H9 (cell line): ENCODE data around the gene DVL3. TPM values are rescaled to one million over a fixed set of nuclear protein-coding genes. Genes with fewer than 3 reads are reported as not detected.
A peak's percentile ranks its signal among the peaks of the same experiment; 100 is the strongest.

Experiments
- DNase-seq: peaks from one replicate; pipeline ENCODE4 v3.0.0-alpha.2; 2017
- H2AFZ ChIP-seq: one replicate; pipeline ENCODE4 v1.6.1; 2013; ENCODE audit warnings: mild to moderate bottlenecking, low read length, control low read depth, moderate library complexity
- H2AK5ac ChIP-seq: 2 replicates; pipeline ENCODE4 v1.6.1; 2013; ENCODE audit warnings: low read length, control low read depth, mixed read lengths; ENCODE audit not compliant: insufficient read length
- H2BK120ac ChIP-seq: one replicate; pipeline ENCODE4 v1.6.1; 2013; ENCODE audit warnings: low read depth, mild to moderate bottlenecking, low read length, control low read depth, inconsistent platforms; ENCODE audit not compliant: poor library complexity, severe bottlenecking
- H2BK12ac ChIP-seq: 2 replicates; pipeline ENCODE4 v1.6.1; 2013; ENCODE audit warnings: low read length, control low read depth, mixed read lengths, low read depth; ENCODE audit not compliant: insufficient read length
- H2BK15ac ChIP-seq: 2 replicates; pipeline ENCODE4 v1.6.1; 2013; ENCODE audit warnings: low read depth, low read length, control low read depth
- H2BK20ac ChIP-seq: one replicate; pipeline ENCODE4 v1.6.1; 2013; ENCODE audit warnings: low read depth, mild to moderate bottlenecking, low read length, control low read depth, inconsistent platforms; ENCODE audit not compliant: poor library complexity, severe bottlenecking
- H2BK5ac ChIP-seq: 2 replicates; pipeline ENCODE4 v1.6.1; 2013; ENCODE audit warnings: low read length, control low read depth, mixed read lengths; ENCODE audit not compliant: insufficient read length
- H3K14ac ChIP-seq: 2 replicates; pipeline ENCODE4 v1.6.1; 2013; ENCODE audit warnings: low read length, control low read depth; ENCODE audit not compliant: insufficient read depth
- H3K18ac ChIP-seq: 2 replicates; pipeline ENCODE4 v1.6.1; 2013; ENCODE audit warnings: low read depth, mild to moderate bottlenecking, mixed read lengths, low read length, control low read depth; ENCODE audit not compliant: insufficient read length
- H3K23ac ChIP-seq: 2 replicates; pipeline ENCODE4 v1.6.1; 2013; ENCODE audit warnings: low read length, control low read depth, mixed read lengths, low read depth; ENCODE audit not compliant: insufficient read length
- H3K23me2 ChIP-seq: 2 replicates; pipeline ENCODE4 v1.6.1; 2013; ENCODE audit warnings: low read depth, mild to moderate bottlenecking, mixed read lengths, low read length, control low read depth; ENCODE audit not compliant: insufficient read length, poor library complexity, severe bottlenecking
- H3K27ac ChIP-seq: 2 replicates; pipeline ENCODE4 v1.5.1; 2013; ENCODE audit warnings: low read length, control low read depth, mixed read lengths, low read depth; ENCODE audit not compliant: insufficient read length
- H3K27me3 ChIP-seq: 2 replicates; pipeline ENCODE4 v1.6.1; 2013; ENCODE audit warnings: low read length, control low read depth, inconsistent platforms; ENCODE audit not compliant: insufficient read depth
- H3K4ac ChIP-seq: 2 replicates; pipeline ENCODE4 v1.6.1; 2013; ENCODE audit warnings: low read depth, mild to moderate bottlenecking, control low read depth, inconsistent platforms, low read length, moderate library complexity
- H3K4me1 ChIP-seq: 2 replicates; pipeline ENCODE4 v1.6.1; 2013; ENCODE audit warnings: low read length, control low read depth, inconsistent platforms; ENCODE audit not compliant: insufficient read depth
- H3K4me2 ChIP-seq: 2 replicates; pipeline ENCODE4 v1.6.1; 2013; ENCODE audit warnings: low read length, control low read depth, mixed read lengths; ENCODE audit not compliant: insufficient read length, insufficient read depth
- H3K56ac ChIP-seq: 2 replicates; pipeline ENCODE4 v1.6.1; 2013; ENCODE audit warnings: low read depth, mild to moderate bottlenecking, mixed read lengths, low read length, control low read depth; ENCODE audit not compliant: insufficient read length
- H3K79me1 ChIP-seq: 2 replicates; pipeline ENCODE4 v1.6.1; 2013; ENCODE audit warnings: low read depth, mild to moderate bottlenecking, moderate library complexity, low read length, control low read depth, inconsistent platforms; ENCODE audit not compliant: insufficient read depth, poor library complexity, severe bottlenecking
- H3K79me2 ChIP-seq: 2 replicates; pipeline ENCODE4 v1.6.1; 2013; ENCODE audit warnings: low read length, control low read depth, inconsistent platforms; ENCODE audit not compliant: insufficient read depth
- H3K9ac ChIP-seq: 2 replicates; pipeline ENCODE4 v1.6.1; 2013; ENCODE audit warnings: low read length, control low read depth, mixed read lengths; ENCODE audit not compliant: insufficient read length; ENCODE audit errors: extremely low read depth
- H3K9me3 ChIP-seq: one replicate; pipeline ENCODE4 v1.6.1; 2013; ENCODE audit warnings: low read depth, low read length, inconsistent platforms; ENCODE audit not compliant: control insufficient read depth
- H3T11ph ChIP-seq: one replicate; pipeline ENCODE4 v1.6.1; 2013; ENCODE audit warnings: mild to moderate bottlenecking, low read length, control low read depth, inconsistent platforms
- H4K20me1 ChIP-seq: one replicate; pipeline ENCODE4 v1.6.1; 2013; ENCODE audit not compliant: control insufficient read depth, insufficient read length, insufficient read depth
- H4K5ac ChIP-seq: 2 replicates; pipeline ENCODE4 v1.6.1; 2013; ENCODE audit warnings: low read depth, mild to moderate bottlenecking, mixed read lengths, low read length, control low read depth; ENCODE audit not compliant: insufficient read length
- H4K8ac ChIP-seq: replicated peaks from 2 replicates; pipeline ENCODE4 v1.6.1; 2013; ENCODE audit warnings: low read length, control low read depth, mixed read lengths, low read depth; ENCODE audit not compliant: insufficient read length
- H4K91ac ChIP-seq: 2 replicates; pipeline ENCODE4 v1.6.1; 2013; ENCODE audit warnings: low read depth, mild to moderate bottlenecking, moderate library complexity, mixed read lengths, low read length, control low read depth; ENCODE audit not compliant: insufficient read length
- H3K27ac Mint-ChIP-seq, 3 experiments: 2 replicates in 2 of 3; 3 replicates in 1 of 3; pipeline ENCODE4 v1.8.0; 2020 to 2021; ENCODE audit warnings: mixed read lengths in 3 of 3, mild to moderate bottlenecking in 1 of 3, moderate library complexity in 1 of 3
- H3K27me3 Mint-ChIP-seq: 2 replicates; pipeline ENCODE4 v1.8.0; 2021; ENCODE audit warnings: low read depth, mild to moderate bottlenecking, moderate library complexity, mixed read lengths
- H3K36me3 Mint-ChIP-seq, 3 experiments: 2 replicates in 2 of 3; 3 replicates in 1 of 3; pipeline ENCODE4 v1.8.0; 2020 to 2021; ENCODE audit warnings: low read depth in 3 of 3, mixed read lengths in 3 of 3; ENCODE audit not compliant: insufficient read depth in 1 of 3
- H3K4me1 Mint-ChIP-seq, 2 experiments: 2 replicates each; pipeline ENCODE4 v1.8.0; 2020; ENCODE audit warnings: mixed read lengths in 2 of 2
- H3K4me3 Mint-ChIP-seq, 2 experiments: 2 replicates in 1 of 2; 3 replicates in 1 of 2; pipeline ENCODE4 v1.8.0; 2020 to 2021; ENCODE audit warnings: mild to moderate bottlenecking in 2 of 2, mixed read lengths in 2 of 2, moderate library complexity in 1 of 2
- H3K9me3 Mint-ChIP-seq, 2 experiments: 2 replicates in 1 of 2; 3 replicates in 1 of 2; pipeline ENCODE4 v1.8.0; 2020; ENCODE audit warnings: mild to moderate bottlenecking in 2 of 2, mixed read lengths in 2 of 2, moderate library complexity in 1 of 2
- CTCF ChIP-seq: fragments of 200-600 bp; sonication (generic); conservative IDR thresholded peaks from 3 replicates; pipeline ENCODE4 v1.8.0; 2021; ENCODE audit warnings: antibody characterized with exemption, mild to moderate bottlenecking
- WGBS: extraction: QIAGEN DNeasy Blood & Tissue Kit; methylation state at CpG from one replicate; pipeline ENCODE4 v1.1.7; 2013; ENCODE audit warnings: missing lambda C conversion rate, low lambda C conversion rate, mixed read lengths; ENCODE audit not compliant: insufficient read length; ENCODE audit errors: extremely low coverage; 5-methylcytosine and 5-hydroxymethylcytosine counted together
- total RNA-seq: library from RNA; stranded (reverse); gene quantifications from 2 replicates; pipeline ENCODE4 v1.2.1, GENCODE V29; 2021

The DVL3 gene
- total RNA-seq, 1 experiment from 2014 or later, result 64.7 TPM

GRCh38 chr3:184186184-184186901 lies 31.2 kb downstream of the DVL3 start, which contains the start of gene ABCF3:
Gene ABCF3 (plus strand): TSS chr3:184186199. CDS start chr3:184186208, 9 bp downstream.
- no CpG with 5 or more reads among the region's 45 CpGs for whole genome bisulfite sequencing
- Histone ChIP-seq H2AFZ (no peak within 1 kb of the TSS), H4K8ac (no peak within 1 kb of the TSS), H2BK120ac (no peak within 1 kb of the TSS), H3K9ac (peak within 1 kb of the TSS; percentile 81), H3K4me2 (peak within 1 kb of the TSS; percentile 96), H2BK15ac (no peak within 1 kb of the TSS), H3K56ac (no peak within 1 kb of the TSS), H3K14ac (peak within 1 kb of the TSS; percentile 87), H4K20me1 (no peaks in the 10 kb centered on the region), H3T11ph (peak within 1 kb of the TSS; percentile 39), H3K27ac (peak within 1 kb of the TSS; percentile 80), H3K18ac (peak within 1 kb of the TSS; percentile 74), H3K23me2 (peaks cover 14% of the 10 kb centered on the region), H2AK5ac (no peak within 1 kb of the TSS), H2BK12ac (no peak within 1 kb of the TSS), H3K9me3 (no peaks in the 10 kb centered on the region), H3K4me1 (no peaks in the 10 kb centered on the region), H3K23ac (no peak within 1 kb of the TSS), H4K91ac (no peak within 1 kb of the TSS), H2BK20ac (no peak within 1 kb of the TSS), H3K4ac (no peak within 1 kb of the TSS), H3K79me1 (peaks cover 5% of the 10 kb centered on the region), H4K5ac (no peak within 1 kb of the TSS), H2BK5ac (no peak within 1 kb of the TSS), H3K79me2 (peaks cover 5% of the 10 kb centered on the region; the same call in 1 of the 2 replicates), H3K27me3 (no peaks in the 10 kb centered on the region)
- H3K36me3 Mint-ChIP-seq, result peaks cover 54 to 78% (median 70%) of the 10 kb centered on the region in 3 experiments
- peak within 1 kb of the TSS; percentile 98 to 99 for H3K4me3 Mint-ChIP-seq
- H3K9me3 Mint-ChIP-seq, result no peaks in the 10 kb centered on the region; a peak in 1 of 5 replicates
- peaks cover 25 to 29% of the 10 kb centered on the region in 2 experiments for H3K4me1 Mint-ChIP-seq
- peak within 1 kb of the TSS; percentile 98 to 99 (median 99) for H3K27ac Mint-ChIP-seq
- no peak for TF ChIP-seq CTCF
- DNase-seq, result no peak
- H3K27me3 Mint-ChIP-seq, result peaks cover 1% of the 10 kb centered on the region; the same call in 1 of the 2 replicates
